Right lobe of liver (tissue), 6 donors: Measurements from ENCODE around the gene NUP188. TPM values are rescaled to one million over a fixed set of nuclear protein-coding genes. Genes with fewer than 3 reads are reported as not detected.

Source experiments
- ATAC-seq, 4 donors: fragments of 200-7000 bp; cut with Tn5 transposase; one replicate each; pipeline ENCODE4 v1.9.1; 2020; ENCODE audit warnings: mild to moderate bottlenecking in 4 of 4, moderate library complexity in 4 of 4
- DNase-seq, 3 donors: peaks; one replicate each; pipeline ENCODE4 v3.0.0-alpha.2; 2020
- H3K27ac ChIP-seq, 3 donors: fragments of 200-600 bp; one replicate each; pipeline ENCODE4 v1.8.0; 2022
- H3K27me3 ChIP-seq, 2 donors: fragments of 200-600 bp; one replicate each; pipeline ENCODE4 v1.8.0; 2022
- H3K36me3 ChIP-seq, 4 donors: fragments of 200-600 bp; sonication (generic) in 1 of 4; one replicate each; pipeline versions ENCODE4 v1.5.1 to v1.8.0; 2017 to 2022; ENCODE audit warnings: control low read depth in 1 of 4
- H3K4me1 ChIP-seq, 4 donors: fragments of 200-600 bp; sonication (generic) in 1 of 4; one replicate each; pipeline versions ENCODE4 v1.5.1 to v1.8.0; 2017 to 2022; ENCODE audit warnings: control low read depth in 1 of 4
- H3K4me3 ChIP-seq, 3 donors: fragments of 200-600 bp; one replicate each; pipeline ENCODE4 v1.8.0; 2022
- H3K9me3 ChIP-seq, 4 donors: fragments of 200-600 bp; sonication (generic) in 1 of 4; one replicate each; pipeline versions ENCODE4 v1.5.1 to v1.8.0; 2017 to 2022; ENCODE audit warnings: control low read depth in 1 of 4
- POLR2A ChIP-seq: fragments of 450-650 bp; IDR thresholded peaks from one replicate; pipeline ENCODE4 v1.6.1; 2017; ENCODE audit warnings: antibody characterized with exemption, mild to moderate bottlenecking
- WGBS: methylation state at CpG from one replicate; pipeline ENCODE4 v1.1.6; 2018; ENCODE audit warnings: low coverage, low lambda C conversion rate; ENCODE audit not compliant: insufficient coverage; ENCODE audit errors: missing lambda C conversion rate; 5-methylcytosine and 5-hydroxymethylcytosine counted together
- intact Hi-C, 2 donors: fragments of 100-400 bp; cut with DNase I; formaldehyde crosslinking; loops; one replicate each; pipeline versions ENCODE4 v1.11.2 to v1.14.1; 2022
- long read RNA-seq: library from polyadenylated mRNA; unstranded; transcript quantifications from one replicate; pipeline ENCODE4 v2.0.0, GENCODE V29; 2019
- total RNA-seq, 6 experiments: library from RNA; depleted of rRNA in 2 of 6; stranded (reverse); fragments of >200 nt in 2 of 6; fragmentation: NEBNext Ultra II Directional in 3 of 6; extraction: Animal tissue kit (Norgen Biotek cat#: 25700) in 3 of 6; gene quantifications; one replicate each; pipeline versions ENCODE4 v1.1.0 to v1.2.4, GENCODE V29; 2016 to 2023
- TF ChIP-seq, protein P1 (sequence below), 4 donors: fragments of 200-600 bp in 3 of 4; fragments of 450-650 bp in 1 of 4; IDR thresholded peaks; one replicate each; pipeline versions ENCODE4 v1.5.1 to v1.8.0; 2016 to 2022; ENCODE audit warnings: antibody characterized with exemption in 4 of 4, mild to moderate bottlenecking in 2 of 4
- donor health status: DM: no; HTN: yes; CAD: no.
- donor health status: DM: no; HTN: no; CAD: no.
- donor health status: DM: no; HTN: no; CAD: no.
- donor health status: DM: no; HTN: yes; CAD: no.
- donor health status: DM: no; HTN: yes; CAD: no.

The NUP188 gene, protein sequence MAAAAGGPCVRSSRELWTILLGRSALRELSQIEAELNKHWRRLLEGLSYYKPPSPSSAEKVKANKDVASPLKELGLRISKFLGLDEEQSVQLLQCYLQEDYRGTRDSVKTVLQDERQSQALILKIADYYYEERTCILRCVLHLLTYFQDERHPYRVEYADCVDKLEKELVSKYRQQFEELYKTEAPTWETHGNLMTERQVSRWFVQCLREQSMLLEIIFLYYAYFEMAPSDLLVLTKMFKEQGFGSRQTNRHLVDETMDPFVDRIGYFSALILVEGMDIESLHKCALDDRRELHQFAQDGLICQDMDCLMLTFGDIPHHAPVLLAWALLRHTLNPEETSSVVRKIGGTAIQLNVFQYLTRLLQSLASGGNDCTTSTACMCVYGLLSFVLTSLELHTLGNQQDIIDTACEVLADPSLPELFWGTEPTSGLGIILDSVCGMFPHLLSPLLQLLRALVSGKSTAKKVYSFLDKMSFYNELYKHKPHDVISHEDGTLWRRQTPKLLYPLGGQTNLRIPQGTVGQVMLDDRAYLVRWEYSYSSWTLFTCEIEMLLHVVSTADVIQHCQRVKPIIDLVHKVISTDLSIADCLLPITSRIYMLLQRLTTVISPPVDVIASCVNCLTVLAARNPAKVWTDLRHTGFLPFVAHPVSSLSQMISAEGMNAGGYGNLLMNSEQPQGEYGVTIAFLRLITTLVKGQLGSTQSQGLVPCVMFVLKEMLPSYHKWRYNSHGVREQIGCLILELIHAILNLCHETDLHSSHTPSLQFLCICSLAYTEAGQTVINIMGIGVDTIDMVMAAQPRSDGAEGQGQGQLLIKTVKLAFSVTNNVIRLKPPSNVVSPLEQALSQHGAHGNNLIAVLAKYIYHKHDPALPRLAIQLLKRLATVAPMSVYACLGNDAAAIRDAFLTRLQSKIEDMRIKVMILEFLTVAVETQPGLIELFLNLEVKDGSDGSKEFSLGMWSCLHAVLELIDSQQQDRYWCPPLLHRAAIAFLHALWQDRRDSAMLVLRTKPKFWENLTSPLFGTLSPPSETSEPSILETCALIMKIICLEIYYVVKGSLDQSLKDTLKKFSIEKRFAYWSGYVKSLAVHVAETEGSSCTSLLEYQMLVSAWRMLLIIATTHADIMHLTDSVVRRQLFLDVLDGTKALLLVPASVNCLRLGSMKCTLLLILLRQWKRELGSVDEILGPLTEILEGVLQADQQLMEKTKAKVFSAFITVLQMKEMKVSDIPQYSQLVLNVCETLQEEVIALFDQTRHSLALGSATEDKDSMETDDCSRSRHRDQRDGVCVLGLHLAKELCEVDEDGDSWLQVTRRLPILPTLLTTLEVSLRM (N-terminal part only)
- 10 to 100 TPM; 10.5 to 18.7 (median 15.6) TPM for total RNA-seq
- long read RNA-seq, result 0 reads

DNA sequence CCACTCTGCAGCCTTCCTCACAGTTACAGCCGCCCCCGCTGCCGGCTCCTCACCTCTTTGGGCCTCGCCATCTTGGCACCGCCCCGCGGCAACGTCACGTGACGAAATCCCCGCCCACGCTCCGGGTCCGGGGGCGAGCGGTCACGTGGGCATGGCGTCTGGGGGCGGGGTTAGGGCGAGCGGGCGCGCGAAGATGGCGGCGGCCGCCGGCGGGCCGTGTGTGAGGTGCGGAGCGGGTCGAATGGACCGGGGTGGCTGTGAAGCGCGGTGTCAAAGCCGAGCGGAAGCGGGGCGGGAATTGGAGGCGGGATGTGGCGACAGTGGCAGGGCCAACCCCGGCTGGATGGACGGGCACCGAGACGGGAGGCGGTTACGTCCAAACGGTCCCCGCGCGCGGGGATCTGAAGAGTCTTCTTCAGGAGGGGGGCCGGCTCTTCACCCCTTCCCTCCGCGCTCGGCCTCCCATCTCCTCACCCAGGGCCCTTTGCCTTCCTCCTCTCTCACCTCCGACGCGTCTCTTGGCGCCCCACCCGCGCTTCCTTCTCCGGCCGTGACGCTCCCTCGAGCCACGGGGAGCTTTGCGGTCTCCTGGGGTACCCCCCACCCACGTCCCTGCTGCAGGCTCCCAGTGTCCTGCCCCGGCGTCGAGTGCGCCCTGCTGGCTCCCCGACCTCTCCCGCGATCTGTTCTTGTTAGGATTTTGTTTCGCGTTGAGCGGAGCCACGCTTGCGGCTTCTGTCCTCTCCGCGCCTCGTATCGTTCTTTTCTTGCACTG, at the start of gene NUP188, which contains the start of gene DOLK:
NUP188 (plus strand) TSS at position 173 of the 775 bp plus-strand sequence; CDS start at position 194, 21 bp downstream.
DOLK (minus strand) TSS at position 77 of the 775 bp plus-strand sequence. CDS start 300 bp downstream, outside the sequence.
- Histone ChIP-seq H3K27me3 (no peaks in the 10 kb centered on the region), H3K27ac (peak within 1 kb of the TSS; percentile 71 to 93 (median 76)), H3K9me3 (no peaks in the 10 kb centered on the region), H3K36me3 (peaks cover 0 to 11% (median 0%) of the 10 kb centered on the region in 4 donors), H3K4me1 (peaks cover 0 to 23% (median 6%) of the 10 kb centered on the region in 4 donors), H3K4me3 (peak within 1 kb of the TSS; percentile 86 to 96 (median 95))
- peak; percentile 82 for TF ChIP-seq POLR2A
- TF ChIP-seq, protein P1, sequence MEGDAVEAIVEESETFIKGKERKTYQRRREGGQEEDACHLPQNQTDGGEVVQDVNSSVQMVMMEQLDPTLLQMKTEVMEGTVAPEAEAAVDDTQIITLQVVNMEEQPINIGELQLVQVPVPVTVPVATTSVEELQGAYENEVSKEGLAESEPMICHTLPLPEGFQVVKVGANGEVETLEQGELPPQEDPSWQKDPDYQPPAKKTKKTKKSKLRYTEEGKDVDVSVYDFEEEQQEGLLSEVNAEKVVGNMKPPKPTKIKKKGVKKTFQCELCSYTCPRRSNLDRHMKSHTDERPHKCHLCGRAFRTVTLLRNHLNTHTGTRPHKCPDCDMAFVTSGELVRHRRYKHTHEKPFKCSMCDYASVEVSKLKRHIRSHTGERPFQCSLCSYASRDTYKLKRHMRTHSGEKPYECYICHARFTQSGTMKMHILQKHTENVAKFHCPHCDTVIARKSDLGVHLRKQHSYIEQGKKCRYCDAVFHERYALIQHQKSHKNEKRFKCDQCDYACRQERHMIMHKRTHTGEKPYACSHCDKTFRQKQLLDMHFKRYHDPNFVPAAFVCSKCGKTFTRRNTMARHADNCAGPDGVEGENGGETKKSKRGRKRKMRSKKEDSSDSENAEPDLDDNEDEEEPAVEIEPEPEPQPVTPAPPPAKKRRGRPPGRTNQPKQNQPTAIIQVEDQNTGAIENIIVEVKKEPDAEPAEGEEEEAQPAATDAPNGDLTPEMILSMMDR (IDR thresholded peaks at IDR 0.05), result no peak
- ATAC-seq, result peak; percentile 88 to 93 (median 90)
- WGBS, result 1% methylated on average over 14 of the region's 86 CpGs
- intact Hi-C loops, result no loop called here
- DNase-seq, result peak; percentile 98

DNA sequence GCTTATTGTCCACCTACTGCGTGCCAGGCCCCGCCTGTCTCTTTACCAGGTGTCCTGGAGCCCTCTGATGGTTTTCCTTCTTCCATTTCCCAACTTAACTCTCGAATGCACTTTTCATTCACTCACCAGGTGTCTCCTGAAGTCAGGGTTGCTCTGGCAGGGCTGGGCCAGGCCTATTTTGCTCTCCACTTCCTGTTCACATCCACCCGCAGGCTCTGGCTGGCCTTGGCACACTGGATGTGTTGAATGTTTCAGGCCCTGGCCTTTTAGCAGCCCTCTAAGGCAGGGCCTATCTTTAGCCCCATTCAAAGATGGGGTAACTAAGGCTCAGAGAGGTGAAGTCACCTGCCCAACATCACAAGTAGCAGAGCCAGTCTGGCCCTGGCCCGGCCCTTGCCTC, 49.1 kb upstream of the NUP188 start:
- ATAC-seq, result peak; percentile 3 to 18 (median 13)
- 61% methylated on average over 3 of the region's 5 CpGs for WGBS
- Histone ChIP-seq H3K4me3 (no peak overlapping the region), H3K27ac (peak overlapping the region in 1 of 3 donors; percentile 15), H3K9me3 (no peaks in the 10 kb centered on the region), H3K36me3 (peaks cover 0 to 7% (median under 1%) of the 10 kb centered on the region in 4 donors), H3K27me3 (no peaks in the 10 kb centered on the region), H3K4me1 (no peaks in the 10 kb centered on the region)
- intact Hi-C loops, result no loop called here
- no peak for DNase-seq
- TF ChIP-seq, protein P1 (IDR thresholded peaks at IDR 0.05), result no peak
- TF ChIP-seq POLR2A, result no peak

DNA sequence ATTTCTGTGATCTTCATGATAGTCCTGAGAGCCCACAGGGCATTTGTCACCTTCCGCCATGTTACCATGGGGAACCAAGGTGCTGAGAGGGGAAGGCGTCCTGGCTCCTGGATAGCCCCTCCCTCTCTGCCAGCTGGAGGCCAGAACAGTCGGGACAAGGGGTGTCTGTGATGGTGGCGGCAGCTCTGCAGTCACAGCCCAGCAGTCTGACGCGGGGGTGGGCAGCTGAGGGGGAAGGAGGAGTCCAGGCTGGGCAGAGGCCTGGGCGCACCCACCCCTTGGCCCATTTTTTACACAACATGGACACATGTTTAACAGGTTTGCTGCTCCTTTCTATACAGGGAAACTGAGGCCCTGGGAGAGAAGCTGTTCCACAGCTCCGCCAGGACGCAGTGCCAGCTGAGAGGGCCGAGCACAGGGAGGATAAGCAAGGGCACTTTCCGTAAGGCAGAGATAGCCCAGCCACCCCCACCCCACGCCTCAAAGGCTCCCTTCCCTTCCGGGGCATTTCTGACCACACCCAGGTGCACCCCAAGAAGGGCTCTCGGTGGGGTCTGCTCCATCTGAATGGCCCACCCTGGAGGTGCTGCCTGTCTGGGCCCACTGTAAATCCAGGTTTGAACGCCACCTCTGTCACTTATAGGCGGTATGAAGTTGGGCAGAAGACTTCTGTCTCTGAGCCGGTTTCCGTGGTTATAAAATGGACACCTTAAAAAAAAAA, 48.5 kb upstream of the NUP188 start:
- no peaks in the 10 kb centered on the region for H3K4me1 ChIP-seq

More for the DNA sequence above, 48.5 kb upstream of the NUP188 start:
- Histone ChIP-seq H3K9me3 (no peaks in the 10 kb centered on the region), H3K4me3 (no peak overlapping the region), H3K27ac (no peak overlapping the region), H3K27me3 (no peaks in the 10 kb centered on the region), H3K36me3 (peaks cover 0 to 7% (median under 1%) of the 10 kb centered on the region in 4 donors)
- peak in 3 of 4 donors; percentile 11 to 20 (median 15) for ATAC-seq
- TF ChIP-seq, protein P1 (IDR thresholded peaks at IDR 0.05), result no peak
- no peak for TF ChIP-seq POLR2A
- WGBS, result 62% methylated on average over 8 of the region's 18 CpGs
- no peak for DNase-seq
- intact Hi-C loops, result no loop called here
